Left renal cortex interstitium (tissue), 4 donors: Measurements from ENCODE around the gene PRKD1. TPM values are rescaled to one million over a fixed set of nuclear protein-coding genes. Genes with fewer than 3 reads are reported as not detected.
"Not testable (repeated sequence)": the region's sequence is repeated elsewhere in the genome, so short reads cannot be mapped to it uniquely, and the experiment has no call there.

Experiments
- DNase-seq, 4 donors: peaks; one replicate each; pipeline ENCODE4 v3.0.0-alpha.2; 2013; ENCODE audit warnings: low read depth in 4 of 4, low spot score in 2 of 4, missing footprints in 1 of 4
- polyA plus RNA-seq, 4 donors: library from polyadenylated mRNA; unstranded; fragments of 120-200 nt; gene quantifications; one replicate each; pipeline ENCODE4 v1.2.1, GENCODE V29; 2013; ENCODE audit not compliant: insufficient read length in 4 of 4

PRKD1 gene
- polyA plus RNA-seq, 4 donors, result 25.8 to 33.0 (median 29.9) TPM

DNA sequence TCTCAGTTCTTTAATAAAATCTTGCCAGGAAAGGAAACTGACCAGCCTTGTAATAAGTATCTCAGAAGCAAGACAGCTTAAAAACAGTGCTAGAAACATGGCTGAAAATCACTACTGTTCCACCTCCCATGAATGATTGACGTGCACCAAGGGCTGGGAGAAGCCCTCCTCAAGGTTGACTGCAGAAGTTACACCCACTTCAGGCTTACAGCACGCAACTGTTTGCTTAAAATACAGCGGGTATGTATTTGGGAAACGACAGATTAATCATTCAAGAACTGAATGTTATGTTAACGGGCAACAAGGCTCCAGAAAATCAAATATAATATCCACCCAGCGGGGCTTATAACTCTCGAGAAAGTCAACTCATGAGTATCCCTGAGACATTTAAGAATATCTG is 22.1 kb downstream of the PRKD1 start:
- DNase-seq, result no peak

DNA sequence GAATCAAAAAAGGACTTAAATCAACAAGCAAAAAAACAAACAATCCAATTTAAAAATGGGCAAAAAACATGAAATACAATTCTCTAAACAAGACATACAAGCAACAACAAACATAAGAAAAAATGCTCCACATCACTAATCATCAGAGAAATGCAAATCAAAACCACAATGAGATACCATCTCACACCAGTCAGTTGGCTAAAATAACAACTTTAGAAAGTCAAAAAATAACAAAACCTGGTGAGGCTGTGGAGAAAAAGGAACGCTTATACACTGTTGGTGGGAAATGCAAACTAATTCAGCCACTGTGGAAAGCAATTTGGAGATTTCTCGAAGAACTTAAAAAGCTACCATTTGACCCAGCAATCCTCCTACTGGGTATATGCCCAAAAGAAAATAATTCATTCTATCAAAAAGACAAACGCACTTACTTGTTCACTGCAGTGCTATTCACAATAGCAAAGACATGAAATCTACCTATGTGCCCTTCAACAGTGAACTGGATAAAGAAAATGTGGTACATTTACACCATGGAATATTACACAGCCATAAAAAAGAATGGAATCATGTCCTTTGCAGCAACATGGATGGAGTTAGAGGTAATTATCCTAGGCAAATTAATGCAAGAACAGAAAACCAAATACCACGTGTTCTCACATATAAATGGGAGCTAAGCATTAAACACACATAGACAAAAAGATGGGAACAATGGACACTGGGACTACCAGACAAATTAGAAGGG is 26.9 kb downstream of the PRKD1 start:
- DNase-seq, result no peak

DNA sequence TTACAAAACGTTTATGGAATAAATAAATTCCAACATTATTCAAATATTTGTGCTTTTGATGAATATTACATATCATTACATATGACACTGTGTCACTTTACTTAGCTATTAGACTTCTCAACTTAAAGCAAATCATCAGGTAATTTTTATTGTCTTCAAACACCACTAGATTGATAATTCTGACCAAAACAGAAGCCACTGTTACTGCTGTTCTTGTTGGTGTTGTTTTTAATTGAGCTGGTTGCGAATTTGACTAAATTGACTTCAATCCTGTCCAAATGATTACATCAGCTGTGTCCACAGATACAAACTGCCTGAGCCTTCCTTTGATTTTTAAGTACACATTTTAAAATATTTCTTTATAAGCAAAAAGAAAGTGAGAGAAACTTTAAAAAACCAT is 29.2 kb downstream of the PRKD1 start:
- DNase-seq, result no peak

GRCh38 chr14:29897181-29897580 is 30.5 kb downstream of the PRKD1 start:
- DNase-seq, result no peak

DNA sequence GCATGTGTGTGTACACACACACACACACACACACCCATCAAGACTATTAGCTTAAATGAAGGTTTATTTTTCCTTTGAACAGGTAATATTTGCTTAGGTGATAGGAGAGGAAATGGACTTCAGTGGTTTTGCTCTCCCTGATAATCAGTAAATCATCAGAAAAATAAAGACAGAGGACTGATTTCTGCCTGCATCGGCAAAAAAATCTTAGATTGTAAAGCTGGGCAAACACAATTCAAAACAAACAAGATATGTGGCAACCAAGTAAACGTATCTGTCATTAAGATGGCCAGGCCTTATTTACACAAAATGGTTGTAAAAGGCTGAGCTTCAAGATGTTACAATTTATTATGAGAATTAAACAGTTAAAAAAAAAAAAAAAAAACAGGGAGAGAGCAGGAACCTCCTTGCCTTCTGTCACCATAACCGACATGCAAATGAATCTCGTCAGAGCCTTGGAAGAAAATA is 31.3 kb downstream of the PRKD1 start:
- no peak for DNase-seq

DNA sequence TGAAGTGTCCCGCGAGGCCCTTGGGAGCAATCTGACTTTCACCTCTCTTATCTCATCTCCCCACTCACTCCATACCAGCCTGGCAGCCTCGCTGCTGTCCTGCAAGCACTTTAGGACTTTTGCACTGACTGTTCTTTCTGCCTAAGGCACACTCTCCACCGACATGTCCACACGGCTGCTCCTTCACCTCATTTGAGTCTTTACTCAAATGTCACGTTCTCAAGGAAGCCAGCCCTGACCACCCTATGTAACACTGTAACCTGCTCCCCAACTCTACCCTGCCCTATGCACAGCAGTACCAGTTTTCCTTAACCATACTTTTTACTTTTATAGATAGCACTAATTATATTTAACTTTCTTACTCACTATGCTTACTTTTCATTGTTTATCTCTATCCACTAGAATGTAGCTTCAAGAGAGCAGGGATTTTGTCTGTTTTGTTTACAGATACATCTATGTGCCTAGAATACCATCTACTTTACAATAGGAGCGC is 32.0 kb downstream of the PRKD1 start:
- no peak for DNase-seq

DNA sequence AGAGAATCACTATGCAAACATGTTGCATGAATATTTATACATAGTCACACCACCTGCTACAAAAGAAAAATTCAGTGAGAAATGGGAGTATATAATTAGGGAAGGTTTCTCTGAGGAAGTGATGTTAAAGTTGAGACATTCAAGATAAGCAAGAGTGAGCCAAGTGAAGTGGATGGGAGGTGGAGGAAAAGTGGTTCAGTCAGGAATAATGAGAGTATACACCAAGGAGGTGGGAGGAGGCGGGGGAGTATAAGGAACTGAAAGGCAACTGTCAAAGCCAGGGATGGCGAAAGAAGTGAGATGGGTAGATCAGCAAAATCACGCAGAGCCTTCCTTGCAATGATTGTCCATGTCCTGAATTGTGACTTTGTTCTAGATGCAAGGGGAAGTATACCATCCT is 33.7 kb downstream of the PRKD1 start:
- no peak for DNase-seq

- no peak for DNase-seq
These were observed 35.3 kb downstream of the PRKD1 start for GRCh38 chr14:29892327-29892726.

- DNase-seq, result no peak
These were observed 41.7 kb downstream of the PRKD1 start for GRCh38 chr14:29885988-29886387.

DNA sequence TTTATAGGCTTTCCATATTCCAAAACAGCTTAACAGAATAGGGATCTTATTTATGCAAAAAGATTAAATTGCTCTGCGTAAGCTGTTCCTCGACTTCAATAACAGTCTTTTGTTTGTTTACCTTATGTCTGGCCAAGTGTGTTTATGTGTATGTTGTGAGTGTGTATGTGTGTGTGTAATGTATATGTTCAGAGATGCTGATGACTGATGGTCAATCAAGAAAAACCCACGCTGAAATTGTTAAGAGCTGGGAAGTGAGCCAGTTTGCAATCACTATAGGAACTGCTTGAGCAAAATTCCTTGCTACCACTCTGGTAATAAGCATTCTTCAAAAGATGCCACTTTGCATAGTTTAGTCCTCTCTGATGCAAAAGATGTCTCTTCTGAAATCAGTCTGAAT is 59.6 kb downstream of the PRKD1 start:
- no peak for DNase-seq

- no peak for DNase-seq
These were observed 62.3 kb downstream of the PRKD1 start for GRCh38 chr14:29865299-29865698.

GRCh38 chr14:29861996-29862395 is 65.7 kb downstream of the PRKD1 start:
- DNase-seq, result no peak

DNA sequence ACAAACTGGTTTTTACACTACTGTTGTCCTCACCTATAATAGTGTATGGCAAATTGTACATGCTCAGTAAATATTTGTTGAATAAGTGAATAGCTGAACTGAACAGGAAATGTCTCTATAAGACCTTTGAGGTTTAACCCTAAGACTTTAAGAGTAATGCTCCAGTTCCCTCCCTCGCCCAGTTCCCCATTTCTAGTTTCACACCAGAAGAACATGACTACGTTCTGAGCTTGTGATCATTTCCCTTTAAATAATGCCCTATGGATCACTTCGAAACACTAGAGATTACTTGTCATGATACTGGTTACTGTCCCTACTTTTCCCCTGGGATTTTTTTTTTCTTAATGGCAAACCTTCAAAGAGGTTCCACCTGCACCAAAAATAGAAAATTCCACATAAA is 69.3 kb downstream of the PRKD1 start:
- DNase-seq, result no peak

DNA sequence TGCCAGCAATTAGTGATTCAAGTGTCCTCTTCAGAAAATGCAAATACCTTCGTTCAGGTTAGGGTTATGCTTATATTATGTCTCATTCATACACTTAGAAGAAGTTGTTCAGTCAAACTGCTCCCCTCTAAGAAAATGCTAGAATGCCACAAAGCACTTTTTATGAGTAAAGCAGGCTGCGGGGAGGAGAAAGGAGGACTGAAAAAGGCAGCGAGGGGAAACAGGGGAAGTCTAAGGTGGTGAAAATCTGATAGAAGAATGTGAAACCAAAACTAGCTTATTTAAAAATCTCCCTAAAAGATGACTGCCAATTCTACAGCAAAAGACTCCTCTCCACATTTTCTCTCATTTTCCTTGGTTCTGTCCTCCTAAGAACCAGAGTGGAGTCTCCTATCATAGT is 70.1 kb downstream of the PRKD1 start:
- no peak for DNase-seq

- DNase-seq, result no peak
These were observed 71.1 kb downstream of the PRKD1 start for GRCh38 chr14:29856516-29856915.

DNA sequence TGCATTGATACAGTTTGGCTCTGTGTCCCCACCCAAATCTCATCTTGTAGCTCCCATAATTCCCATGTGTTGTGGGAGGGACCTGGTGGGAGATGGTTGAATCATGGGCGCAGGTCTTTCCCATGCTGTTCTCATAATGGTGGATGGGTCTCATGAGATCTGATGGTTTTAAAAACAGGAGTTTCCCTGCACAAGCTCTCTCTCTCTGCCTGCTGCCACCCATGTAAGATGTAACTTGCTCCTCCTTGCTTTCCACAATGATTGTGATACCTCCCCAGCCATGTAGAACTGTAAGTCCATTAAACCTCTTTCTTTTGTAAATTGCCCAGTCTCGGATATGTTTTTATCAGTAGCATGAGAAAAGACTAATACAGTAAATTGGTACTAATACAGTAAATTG is 74.0 kb downstream of the PRKD1 start:
- DNase-seq, result not testable (repeated sequence)

DNA sequence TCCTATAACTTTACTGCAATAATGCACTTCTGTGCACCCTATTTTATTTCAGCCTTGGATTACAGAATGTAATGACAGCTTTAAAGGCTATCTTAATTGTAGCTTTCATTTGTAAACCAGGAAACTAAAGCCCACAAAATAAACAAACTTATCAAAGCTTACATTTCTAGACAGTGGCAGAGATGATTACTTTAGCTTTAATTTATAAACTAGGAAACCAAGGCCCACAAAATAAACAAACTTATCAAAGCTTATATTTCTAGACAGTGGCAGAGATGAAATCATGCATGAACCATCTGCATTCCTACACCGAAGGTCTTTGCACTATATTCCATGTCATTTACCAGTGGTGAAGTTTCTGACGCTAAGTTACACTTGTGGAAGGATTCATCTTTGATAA is 74.4 kb downstream of the PRKD1 start:
- DNase-seq, result no peak

- DNase-seq, result no peak
These were observed 76.2 kb downstream of the PRKD1 start for GRCh38 chr14:29851397-29851796.

DNA sequence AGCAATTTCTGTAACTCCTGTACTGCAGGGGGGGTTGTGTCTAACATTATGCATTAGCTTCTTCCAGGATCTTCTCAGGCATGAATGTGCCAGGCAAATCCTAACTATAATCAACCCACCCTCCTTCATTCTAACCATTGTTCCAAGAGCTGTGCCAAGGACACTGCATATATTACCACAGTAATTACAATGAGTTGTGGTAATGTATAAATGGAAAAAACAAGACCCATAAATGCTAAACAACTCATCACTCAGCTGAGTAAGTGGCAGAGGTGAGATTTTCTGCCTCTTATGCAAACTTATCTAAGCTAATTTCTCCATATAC is 80.6 kb downstream of the PRKD1 start:
- no peak for DNase-seq

DNA sequence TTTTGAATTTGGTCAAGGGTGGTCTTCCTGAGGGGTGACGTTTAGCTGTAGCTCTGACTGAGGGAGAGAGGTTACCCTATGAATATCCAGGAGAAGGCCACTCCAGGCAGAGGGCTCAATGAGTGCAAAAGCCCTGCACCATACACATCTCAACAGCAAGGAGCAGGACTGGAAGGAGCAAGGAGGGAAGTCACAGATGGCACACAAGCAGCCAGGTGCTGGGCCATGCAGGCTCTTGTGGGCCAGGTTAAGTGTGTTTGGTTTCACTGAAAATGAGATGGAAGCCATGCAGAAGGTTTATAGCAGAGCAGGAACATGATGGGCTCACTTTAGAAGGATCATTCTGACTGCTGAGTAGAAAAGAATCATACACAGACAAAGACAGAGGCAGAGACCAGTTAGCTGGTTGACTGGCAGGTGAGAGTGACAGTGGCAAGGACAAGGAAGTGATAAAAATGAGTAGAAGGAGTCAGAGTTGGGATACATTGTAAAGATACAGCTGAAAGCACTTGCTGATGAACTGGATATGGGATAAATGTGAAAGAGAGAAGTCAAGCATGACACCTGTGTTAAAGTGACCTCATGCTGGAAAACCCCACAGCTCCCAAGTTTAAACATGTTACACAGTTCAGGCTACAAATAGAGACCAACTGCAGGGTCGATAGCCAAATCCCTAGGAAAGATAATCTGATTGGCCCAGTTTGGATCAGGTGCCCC is 81.2 kb downstream of the PRKD1 start:
- DNase-seq, result peak in 3 of 4 donors; percentile 11 to 24 (median 13)

DNA sequence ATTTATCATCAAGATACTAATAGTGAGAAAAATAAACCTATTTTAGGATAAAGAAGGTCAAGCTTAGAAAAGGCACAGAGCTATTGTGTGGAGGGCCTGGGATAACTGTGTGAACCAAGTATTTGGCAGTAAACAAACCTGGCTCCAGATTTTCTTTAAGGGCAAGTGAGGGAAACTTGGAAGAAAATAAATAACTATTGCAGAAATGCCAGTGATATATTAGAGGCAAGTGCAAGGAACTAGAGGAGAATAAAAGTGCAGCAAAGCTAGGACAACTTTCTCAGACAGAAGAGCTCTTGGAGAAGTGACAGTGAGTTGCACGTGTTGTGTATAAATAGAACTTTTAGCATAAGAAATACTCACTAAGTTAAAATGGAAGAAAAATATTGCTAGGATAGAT is 83.7 kb downstream of the PRKD1 start:
- no peak for DNase-seq

DNA sequence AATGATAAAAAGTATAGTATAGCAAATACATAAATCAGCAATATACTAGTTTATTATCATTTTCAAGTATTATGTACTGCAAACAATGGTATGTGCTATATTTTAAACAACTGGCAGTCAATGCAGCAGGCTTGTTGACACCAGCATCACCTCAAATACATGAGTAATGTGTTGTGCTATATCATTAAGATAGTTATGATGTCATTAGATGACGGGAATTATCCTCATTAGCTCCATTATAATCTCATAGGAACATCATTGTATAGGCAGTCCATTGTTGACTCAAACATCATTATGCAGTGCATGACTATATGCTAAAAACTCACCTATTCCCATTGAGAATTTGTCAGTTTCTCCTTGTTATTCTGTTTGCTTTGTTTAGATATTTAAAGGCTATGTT is 85.4 kb downstream of the PRKD1 start:
- DNase-seq, result no peak
